GM13977 (cell line): Measurements from ENCODE around the gene PLOD1.
"Not testable (repeated sequence)": the region's sequence is repeated elsewhere in the genome, so short reads cannot be mapped to it uniquely, and the experiment has no call there.

ENCODE experiments used
- DNase-seq: peaks from one replicate; pipeline ENCODE4 v3.0.0; 2012; ENCODE audit warnings: low spot score
- in situ Hi-C: fragments of 300-500 bp; cut with MboI; formaldehyde crosslinking; loops from one replicate; pipeline ENCODE4 v1.12.0; 2022; ENCODE audit warnings: low sequenced_read_pairs, low pct_unique_long_range_greater_than_20kb, mixed read lengths, inconsistent platforms; ENCODE audit not compliant: unreplicated experiment
- TF ChIP-seq, protein P1 (sequence below): IDR thresholded peaks from 2 replicates; pipeline ENCODE4 v1.5.1; 2012; ENCODE audit warnings: mild to moderate bottlenecking, control low read depth; ENCODE audit not compliant: insufficient read depth; ENCODE audit errors: extremely low read depth, missing control alignments

Gene PLOD1

DNA sequence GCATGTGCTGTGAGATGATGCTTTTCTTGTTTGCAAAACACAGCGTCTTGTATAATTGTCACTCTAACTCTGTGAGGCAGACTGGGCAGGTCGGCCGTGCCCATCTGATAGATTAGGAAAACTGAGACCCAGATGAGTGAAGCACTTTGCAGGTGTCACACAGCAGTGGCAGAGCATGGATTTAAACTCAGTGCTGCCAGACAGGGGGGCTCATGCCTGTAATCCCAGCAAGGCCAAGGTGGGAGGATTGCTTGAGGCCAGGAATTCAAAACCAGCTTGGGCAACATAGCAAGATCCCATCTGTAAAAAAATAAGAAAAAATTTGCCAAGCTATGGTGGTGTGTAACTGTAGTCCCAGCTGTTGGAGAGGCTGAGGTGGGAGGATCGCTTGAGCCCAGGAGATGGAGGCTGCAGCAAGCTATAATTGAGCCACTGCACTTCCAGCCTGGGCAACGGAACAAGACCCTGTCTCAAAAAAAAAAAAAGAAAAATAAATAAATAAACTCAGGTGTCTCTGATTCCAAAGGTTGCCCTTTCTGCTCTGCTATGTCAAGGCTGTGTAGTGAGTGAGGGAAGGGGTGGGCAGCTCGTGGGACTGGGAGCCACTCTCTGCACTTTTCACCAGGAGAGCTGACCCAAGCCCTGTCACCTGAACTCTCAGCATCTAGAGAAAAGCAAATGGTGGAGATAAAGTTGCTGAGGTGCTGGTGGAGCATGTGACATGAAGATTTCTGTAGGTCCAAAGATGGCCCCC is 42.9 kb upstream of the PLOD1 start:
- in situ Hi-C loops: loop anchor here (10.0 kb wide), 1 partner anchor 47 kb away; the partner anchor contains the start of gene NPPA
- no peak for DNase-seq

DNA sequence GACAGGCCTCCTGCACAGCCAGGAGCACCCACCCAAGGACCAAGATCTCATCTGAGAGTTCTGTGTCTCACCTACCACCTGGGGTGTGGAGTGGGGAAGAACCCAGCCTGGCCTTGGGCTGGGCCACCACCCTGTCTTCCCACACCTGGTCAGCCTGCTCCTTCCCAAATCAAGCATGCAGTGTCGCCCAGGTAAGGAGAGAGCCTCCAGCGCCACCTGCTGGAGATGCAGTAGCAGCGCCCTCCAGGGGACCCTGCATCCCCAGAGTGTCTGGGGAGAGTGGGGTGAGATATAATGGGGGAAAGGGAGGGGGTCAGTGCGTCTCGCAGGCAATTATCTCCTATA is 40.6 kb upstream of the PLOD1 start:
- TF ChIP-seq, protein P1, sequence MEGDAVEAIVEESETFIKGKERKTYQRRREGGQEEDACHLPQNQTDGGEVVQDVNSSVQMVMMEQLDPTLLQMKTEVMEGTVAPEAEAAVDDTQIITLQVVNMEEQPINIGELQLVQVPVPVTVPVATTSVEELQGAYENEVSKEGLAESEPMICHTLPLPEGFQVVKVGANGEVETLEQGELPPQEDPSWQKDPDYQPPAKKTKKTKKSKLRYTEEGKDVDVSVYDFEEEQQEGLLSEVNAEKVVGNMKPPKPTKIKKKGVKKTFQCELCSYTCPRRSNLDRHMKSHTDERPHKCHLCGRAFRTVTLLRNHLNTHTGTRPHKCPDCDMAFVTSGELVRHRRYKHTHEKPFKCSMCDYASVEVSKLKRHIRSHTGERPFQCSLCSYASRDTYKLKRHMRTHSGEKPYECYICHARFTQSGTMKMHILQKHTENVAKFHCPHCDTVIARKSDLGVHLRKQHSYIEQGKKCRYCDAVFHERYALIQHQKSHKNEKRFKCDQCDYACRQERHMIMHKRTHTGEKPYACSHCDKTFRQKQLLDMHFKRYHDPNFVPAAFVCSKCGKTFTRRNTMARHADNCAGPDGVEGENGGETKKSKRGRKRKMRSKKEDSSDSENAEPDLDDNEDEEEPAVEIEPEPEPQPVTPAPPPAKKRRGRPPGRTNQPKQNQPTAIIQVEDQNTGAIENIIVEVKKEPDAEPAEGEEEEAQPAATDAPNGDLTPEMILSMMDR: peak; percentile 97
- in situ Hi-C loops: loop anchor here (10.0 kb wide), 1 partner anchor 49 kb away; the partner anchor contains the start of gene NPPA
- DNase-seq: peak; percentile 89

More for the DNA sequence above, 42.9 kb upstream of the PLOD1 start:
- TF ChIP-seq, protein P1: no peak

DNA sequence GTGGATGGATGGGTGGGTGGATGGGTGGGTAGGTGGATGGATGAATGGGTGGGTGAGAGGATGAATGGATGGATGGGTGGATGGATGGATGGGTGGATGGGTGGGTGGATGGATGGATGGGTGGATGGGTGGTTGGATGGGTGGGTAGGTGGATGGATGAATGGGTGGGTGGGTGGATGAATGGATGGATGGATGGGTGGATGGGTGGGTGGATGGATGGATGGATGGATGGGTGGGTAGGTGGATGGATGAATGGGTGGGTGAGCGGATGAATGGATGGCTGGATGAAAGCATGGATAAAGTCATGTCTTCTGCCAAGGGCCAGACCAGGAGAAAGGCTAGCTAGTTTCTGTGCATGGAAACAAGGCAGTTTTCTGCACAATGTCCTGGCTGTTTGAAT is 40.0 kb upstream of the PLOD1 start:
- in situ Hi-C loops: loop anchor here (10.0 kb wide), 1 partner anchor 50 kb away; the partner anchor contains the start of gene NPPA
- not testable (repeated sequence) for DNase-seq

DNA sequence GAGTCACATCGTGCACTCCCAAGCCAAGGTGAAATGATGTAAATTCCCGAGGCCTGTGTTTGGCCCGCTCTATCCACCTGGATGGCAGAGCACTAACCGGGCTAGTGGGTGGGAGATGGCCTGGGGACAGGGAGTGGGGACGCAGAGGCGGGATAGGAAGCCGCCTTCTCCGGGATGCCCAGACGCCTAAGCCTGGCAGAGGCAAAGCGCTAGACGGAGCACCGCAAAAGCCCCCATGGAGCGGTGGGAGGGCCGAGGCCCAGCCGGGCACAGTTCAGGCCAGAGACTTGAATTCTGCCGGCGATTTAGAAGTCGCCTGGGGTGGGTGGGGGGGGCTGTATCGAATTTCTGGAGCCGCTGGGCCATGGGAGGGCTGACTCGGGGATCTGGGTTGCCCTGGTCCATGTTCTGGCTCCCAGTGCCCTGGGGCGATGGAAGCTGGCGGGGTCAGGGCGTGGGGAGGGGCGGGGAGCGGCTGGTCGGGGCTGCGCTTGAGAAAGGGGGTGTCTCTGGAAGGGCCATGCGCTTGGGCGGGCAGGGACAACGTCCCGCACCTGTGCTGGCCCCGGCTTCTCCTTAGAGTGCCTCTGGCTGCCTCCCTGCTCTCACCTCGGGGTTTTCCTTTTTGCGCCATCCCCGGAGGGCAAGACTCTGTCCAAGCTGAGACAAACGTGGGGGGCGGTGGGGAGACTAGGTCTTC is 36.3 kb upstream of the PLOD1 start:
- in situ Hi-C loops: loop anchor here (10.0 kb wide), 1 partner anchor 53 kb away; the partner anchor contains the start of gene NPPA
- DNase-seq: no peak
- TF ChIP-seq, protein P1: no peak

DNA sequence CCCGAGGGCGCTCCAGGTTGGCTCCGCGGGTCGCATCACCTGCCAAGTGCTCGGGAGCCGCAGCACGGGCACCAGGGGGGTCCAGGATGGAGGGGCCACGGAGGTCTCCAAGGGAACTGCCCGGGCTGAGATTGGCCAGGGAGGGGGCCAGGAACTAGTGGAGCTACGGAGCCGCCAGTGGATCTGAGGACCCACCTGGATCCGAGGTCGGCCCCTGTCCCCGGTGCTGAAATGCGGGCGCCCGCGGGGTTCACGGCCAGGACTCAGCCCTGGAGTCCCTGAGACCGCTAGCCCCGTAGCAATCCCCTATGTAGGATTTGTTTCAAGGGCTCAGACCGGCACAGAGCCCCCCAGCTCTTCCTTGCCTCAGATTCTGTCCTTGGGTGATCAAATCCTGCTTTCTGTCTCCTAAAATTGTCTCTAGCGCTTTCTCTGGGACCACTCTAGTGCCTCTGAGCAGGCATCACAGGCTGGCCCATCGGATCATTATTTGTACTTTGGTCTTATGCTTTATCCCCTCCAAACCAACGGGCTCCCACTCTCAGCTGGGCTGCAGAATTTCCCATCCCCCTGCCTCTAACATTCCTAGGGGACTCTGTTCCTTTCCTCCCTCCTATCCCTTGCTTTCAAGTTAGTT is 35.6 kb upstream of the PLOD1 start:
- TF ChIP-seq, protein P1: no peak
- in situ Hi-C loops: loop anchor here (10.0 kb wide), 1 partner anchor 54 kb away; the partner anchor contains the start of gene NPPA
- no peak for DNase-seq

DNA sequence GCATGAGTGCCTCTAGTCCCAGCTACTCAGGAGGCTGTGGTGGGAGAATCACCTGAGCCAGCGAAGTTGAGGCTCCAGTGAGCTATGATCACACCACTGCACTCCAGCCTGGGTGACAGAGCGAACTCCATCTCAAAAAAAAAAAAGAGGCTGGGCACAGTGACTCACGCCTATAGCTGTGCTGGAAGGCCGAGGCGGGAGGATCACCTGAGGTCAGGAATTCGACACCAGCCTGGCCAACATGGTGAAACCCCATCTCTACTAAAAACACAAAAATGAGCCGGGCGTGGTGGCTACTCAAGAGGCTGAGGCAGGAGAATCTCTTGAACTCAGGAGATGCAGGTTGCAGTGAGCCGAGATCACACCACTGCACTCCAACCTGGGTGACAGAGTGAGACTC is 33.1 kb upstream of the PLOD1 start:
- in situ Hi-C loops, DNase-seq: not testable (repeated sequence)

DNA sequence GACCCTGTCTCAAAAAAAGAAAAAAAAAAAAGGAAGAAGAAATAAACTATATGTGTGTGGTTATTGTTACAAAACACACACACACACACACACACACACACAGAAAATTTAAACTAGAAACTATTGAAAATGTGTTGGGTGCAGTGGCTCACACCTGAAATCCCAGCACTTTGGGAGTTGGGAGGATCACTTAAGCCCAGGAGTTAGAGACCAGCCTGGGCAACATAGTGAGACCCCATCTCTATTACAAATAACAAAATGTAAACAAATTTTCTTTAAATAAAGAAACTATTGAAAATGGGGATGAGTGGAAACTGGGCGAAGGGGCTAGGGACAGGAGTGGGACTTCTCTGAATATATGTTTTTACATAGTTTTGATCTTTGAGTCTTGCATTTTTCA is 31.3 kb upstream of the PLOD1 start:
- in situ Hi-C loops: no loop called here
- TF ChIP-seq, protein P1: no peak
- DNase-seq: no peak

DNA sequence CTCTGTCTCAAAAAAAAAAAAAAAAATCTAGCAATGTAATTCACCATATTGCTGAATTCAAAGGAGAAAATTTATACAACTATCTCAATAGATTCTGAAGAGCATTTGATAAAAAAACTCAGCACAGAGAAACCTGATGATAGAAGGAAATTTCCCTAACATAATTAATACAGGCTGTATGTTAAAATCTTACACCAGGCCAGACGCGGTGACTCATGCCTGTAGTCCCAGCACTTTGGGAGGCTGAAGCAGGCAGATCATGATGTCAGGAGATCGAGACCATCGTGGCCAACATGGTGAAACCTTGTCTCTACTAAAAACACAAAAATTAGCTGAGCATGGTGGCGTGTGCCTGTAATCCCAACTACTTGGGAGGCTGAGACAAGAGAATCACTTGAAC is 30.4 kb upstream of the PLOD1 start:
- in situ Hi-C loops, DNase-seq: not testable (repeated sequence)
